GM19023 (cell line): ENCODE measurements around the gene IRAK4.
"Not testable (repeated sequence)": the region's sequence is repeated elsewhere in the genome, so short reads cannot be mapped to it uniquely, and the experiment has no call there.

Source experiments
- ATAC-seq: cut with Tn5 transposase; IDR thresholded peaks from one replicate; pipeline ENCODE4 v1.9.1; 2021; ENCODE audit warnings: mild to moderate bottlenecking, moderate library complexity; ENCODE audit not compliant: unreplicated experiment

IRAK4 gene

GRCh38 chr12:43758728-43759563 is at the start of gene IRAK4, which contains the start of gene PUS7L:
Gene IRAK4, plus strand, starts transcription at chr12:43758951. Its CDS starts 9,161 bp downstream, at chr12:43768112.
Gene PUS7L, minus strand, starts transcription at chr12:43758790. Its CDS starts 3,545 bp downstream, at chr12:43755245.
- peak; percentile 95 for ATAC-seq

GRCh38 chr12:43711348-43711747 is 47.4 kb upstream of the IRAK4 start:
- ATAC-seq, result no peak

- no peak for ATAC-seq
These were observed 36.1 kb upstream of the IRAK4 start for GRCh38 chr12:43722621-43723020.

- no peak for ATAC-seq
These were observed 35.6 kb upstream of the IRAK4 start for GRCh38 chr12:43723134-43723533.

- no peak for ATAC-seq
These were observed 30.6 kb upstream of the IRAK4 start for GRCh38 chr12:43728117-43728516.

GRCh38 chr12:43728698-43729097 is 30.1 kb upstream of the IRAK4 start:
- no peak for ATAC-seq

DNA sequence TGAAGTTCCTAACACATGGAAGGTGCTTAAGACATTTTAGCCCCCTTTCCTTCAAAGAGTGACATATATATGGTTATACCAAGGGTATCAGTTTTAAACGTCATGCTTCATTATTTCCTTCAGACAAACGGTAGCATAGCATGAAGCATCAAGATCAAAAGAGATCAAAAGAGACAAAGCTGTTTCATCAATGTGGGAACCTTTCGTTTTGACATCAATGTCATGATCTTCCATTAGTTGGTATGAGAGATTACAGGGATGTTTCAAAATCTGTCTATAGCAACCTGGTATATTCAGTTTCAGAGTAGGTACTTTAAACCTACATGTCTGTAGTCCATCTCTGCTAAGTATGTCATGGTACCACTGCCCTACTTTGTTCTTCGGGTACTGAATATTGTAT is 28.5 kb upstream of the IRAK4 start:
- no peak for ATAC-seq

GRCh38 chr12:43733687-43734086 is 25.1 kb upstream of the IRAK4 start:
- no peak for ATAC-seq

DNA sequence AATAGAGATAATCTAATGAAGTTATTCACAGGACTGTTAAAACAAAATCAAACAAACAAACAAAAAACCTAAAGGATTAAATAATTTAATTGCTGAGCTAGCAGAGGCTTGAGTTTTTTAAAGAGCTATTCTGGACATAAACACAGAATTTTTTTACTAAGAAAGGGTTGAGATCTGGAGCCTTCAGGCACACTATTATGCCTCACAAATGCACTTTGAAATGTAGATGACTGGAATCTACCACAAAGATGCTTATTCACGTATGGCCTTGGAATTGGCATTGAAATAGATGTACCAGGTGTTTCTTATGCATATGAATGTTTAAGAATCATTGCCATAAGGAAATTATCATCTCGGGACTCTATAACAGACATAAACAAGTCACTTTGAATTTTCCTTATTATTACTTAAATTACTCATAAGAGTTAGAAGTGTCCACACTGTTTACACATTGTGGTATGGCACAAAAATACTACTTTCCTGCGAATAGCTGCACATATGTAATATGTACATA is 21.8 kb upstream of the IRAK4 start:
- ATAC-seq, result no peak

DNA sequence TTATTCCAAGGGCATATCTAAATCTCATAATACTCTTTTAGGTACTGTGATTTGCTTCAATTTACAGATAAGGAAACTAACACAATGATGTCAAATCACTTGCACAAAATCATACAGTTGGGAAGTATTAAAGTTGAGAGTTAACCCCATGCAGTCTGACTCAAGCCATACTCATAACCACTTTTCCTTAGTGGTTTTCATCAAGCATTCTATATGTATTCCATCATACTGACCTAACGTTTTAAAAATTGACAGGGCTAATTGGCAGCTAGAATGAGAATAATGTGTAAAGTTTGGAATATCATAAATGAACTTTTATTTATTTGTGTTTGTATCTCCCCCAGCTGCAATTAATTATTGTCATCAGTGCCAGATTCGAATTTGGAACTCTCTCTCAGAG is 21.1 kb upstream of the IRAK4 start:
- no peak for ATAC-seq

DNA sequence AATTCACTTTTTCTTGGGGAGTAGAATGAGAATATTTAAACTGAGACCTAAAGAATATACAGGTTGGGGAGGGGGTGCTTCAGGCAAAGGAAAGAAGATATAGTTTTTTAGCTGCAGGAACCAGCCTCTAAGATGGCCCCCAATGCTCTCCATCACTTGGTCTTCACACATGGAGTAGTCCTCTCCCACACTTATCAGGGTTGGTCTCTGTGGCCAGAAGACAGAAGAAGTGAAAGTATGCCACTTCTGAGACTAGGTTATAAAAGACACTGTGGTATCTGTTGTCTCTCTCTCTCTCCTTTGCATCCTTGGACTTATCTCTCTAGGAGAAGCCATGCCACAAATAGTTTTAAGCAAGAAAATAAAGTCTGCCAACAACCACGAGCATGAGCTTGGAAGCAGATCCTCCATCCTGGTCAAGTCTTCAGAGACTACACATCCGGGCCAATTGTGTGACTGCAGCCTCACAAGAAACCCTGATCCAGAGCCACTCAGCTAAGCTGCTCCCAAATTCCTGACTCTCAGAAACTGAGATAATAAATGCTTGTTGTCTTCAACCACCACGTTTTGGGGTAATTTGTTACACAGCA is 18.1 kb upstream of the IRAK4 start:
- no peak for ATAC-seq

DNA sequence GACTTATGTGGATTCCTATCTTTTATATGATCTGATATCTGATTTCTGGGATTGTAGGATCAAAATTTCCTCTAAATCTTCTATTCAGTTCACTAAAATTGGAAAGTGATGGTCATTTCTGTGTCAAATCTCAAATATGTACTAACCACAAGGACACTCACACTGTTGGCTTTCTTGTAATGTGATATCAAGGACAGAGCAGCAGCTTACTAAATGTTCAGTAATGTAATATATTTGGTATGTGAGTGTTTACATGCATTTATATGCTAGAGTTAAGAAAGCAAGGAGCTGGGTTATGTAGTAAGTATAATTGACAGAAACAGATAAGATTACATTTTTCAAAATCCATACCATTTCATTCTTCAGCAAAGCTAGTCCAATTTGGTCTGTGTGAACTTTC is 16.6 kb upstream of the IRAK4 start:
- ATAC-seq, result no peak

GRCh38 chr12:43744826-43745225 is 13.9 kb upstream of the IRAK4 start:
- no peak for ATAC-seq

DNA sequence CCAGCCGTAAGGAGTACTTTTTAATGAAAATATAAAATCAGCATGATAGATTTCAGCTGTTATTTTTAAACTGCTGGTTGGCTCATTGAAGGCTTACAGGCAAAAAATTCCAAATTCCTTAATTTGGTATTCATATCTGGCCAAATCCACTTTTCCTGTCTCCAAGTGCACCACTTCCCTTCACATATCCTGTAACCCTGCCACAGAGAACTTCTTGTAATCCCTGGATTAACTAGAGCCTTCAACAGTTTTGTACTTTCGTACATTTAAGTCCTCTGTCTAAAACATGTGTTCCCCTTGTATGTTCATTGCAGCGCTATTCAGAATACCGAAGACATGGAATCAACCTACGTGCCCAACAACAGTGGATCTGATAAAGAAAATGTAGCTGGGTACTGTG is 9.7 kb upstream of the IRAK4 start:
- no peak for ATAC-seq

DNA sequence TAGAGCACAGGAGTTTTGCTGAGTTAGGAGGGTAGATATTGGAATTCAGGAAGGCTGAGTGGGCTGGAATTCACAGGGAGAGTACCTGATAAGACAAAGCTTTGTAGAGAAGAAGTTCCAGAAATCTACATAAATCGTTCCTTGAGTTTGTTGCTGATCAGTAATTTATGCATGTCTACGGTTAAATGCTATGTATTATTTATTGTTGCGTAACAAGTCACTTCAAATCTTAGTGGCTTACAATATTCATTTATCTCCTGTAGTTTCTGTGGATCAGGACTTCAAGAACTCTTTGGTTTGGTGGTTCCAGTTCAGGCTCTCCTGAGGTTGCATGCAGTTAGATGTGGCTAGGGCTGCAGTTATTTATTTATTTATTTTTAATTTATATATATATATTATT is 7.9 kb upstream of the IRAK4 start:
- no peak for ATAC-seq

GRCh38 chr12:43751360-43751759 is 7.4 kb upstream of the IRAK4 start:
- ATAC-seq, result not testable (repeated sequence)

GRCh38 chr12:43754015-43754414 is 4.7 kb upstream of the IRAK4 start:
- ATAC-seq, result no peak

- peak; percentile 11 for ATAC-seq
These were observed 464 bp upstream of the IRAK4 start for GRCh38 chr12:43758247-43758727.

DNA sequence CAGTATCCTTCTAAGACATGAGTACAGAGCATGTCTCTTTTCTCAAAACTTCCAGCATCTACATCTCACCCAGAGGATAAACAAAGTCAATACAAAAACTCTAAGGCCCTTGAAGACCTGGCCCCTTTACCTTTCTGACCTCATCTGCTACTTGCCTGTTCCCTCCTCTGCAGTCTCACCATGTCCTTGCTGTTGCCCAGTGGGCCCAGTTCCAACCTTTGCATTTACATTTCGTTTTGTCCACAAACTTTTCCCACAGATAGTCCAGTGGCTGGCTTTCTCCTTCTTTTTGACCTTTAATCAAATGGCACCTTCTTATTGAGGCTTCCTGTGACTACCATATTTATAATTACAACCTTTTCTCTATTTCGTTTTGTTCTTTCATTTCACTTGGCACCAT is 1.6 kb downstream of the IRAK4 start:
- no peak for ATAC-seq

- no peak for ATAC-seq
These were observed 2.7 kb downstream of the IRAK4 start for GRCh38 chr12:43761500-43761899.

DNA sequence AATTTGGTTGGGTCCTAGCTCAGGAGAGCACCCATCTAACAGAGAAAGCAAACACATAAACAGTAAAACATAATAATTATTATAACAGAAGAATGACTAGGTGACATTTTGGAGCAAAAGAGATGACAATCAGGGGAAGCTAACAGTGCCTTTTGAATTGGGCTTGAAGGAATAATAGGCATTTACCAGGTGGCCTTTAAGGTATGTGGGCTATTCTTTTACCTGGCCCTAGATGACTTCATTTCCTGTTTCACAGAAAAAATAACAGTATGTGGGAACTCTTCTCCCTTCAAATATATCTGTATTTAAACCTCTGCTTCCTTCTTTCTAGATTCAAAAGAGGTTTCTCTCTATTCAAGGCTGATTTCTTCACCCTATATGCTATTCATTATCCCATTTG is 3.8 kb downstream of the IRAK4 start:
- ATAC-seq, result no peak

- ATAC-seq, result no peak
These were observed 5.0 kb downstream of the IRAK4 start for GRCh38 chr12:43763769-43764168.
